Retina (tissue), 1 donor: ENCODE measurements around the gene LINGO4.
"Not testable (repeated sequence)": the region's sequence is repeated elsewhere in the genome, so short reads cannot be mapped to it uniquely, and the experiment has no call there.

ENCODE experiments used
- DNase-seq: peaks from one replicate; pipeline ENCODE4 v3.0.0-alpha.2; 2016

The LINGO4 gene

GRCh38 chr1:151813271-151813977 is 8.2 kb upstream of the LINGO4 start:
- DNase-seq: no peak

GRCh38 chr1:151811181-151811580 is 6.0 kb upstream of the LINGO4 start:
- no peak for DNase-seq

- no peak for DNase-seq
These were observed 4.9 kb upstream of the LINGO4 start for GRCh38 chr1:151809985-151810556.

- no peak for DNase-seq
These were observed 4.2 kb upstream of the LINGO4 start for GRCh38 chr1:151809290-151809984.

- DNase-seq: no peak
These were observed 2.5 kb upstream of the LINGO4 start for GRCh38 chr1:151807766-151808165.

- no peak for DNase-seq
These were observed 1.9 kb upstream of the LINGO4 start for GRCh38 chr1:151807131-151807530.

- DNase-seq: no peak
These were observed 951 bp upstream of the LINGO4 start for GRCh38 chr1:151806170-151806569.

GRCh38 chr1:151803915-151804314 is 1.3 kb downstream of the LINGO4 start:
- no peak for DNase-seq

- DNase-seq: no peak
These were observed 2.1 kb downstream of the LINGO4 start for GRCh38 chr1:151803164-151803563.

- DNase-seq: no peak
These were observed 2.8 kb downstream of the LINGO4 start for GRCh38 chr1:151802372-151802771.

- DNase-seq: no peak
These were observed 3.4 kb downstream of the LINGO4 start for GRCh38 chr1:151801846-151802245.

GRCh38 chr1:151801310-151801820 is 3.9 kb downstream of the LINGO4 start:
- DNase-seq: no peak

GRCh38 chr1:151800830-151801229 is 4.4 kb downstream of the LINGO4 start:
- DNase-seq: no peak

- DNase-seq: no peak
These were observed 5.8 kb downstream of the LINGO4 start for GRCh38 chr1:151799179-151800022.

GRCh38 chr1:151798571-151798970 is 6.6 kb downstream of the LINGO4 start:
- no peak for DNase-seq

- DNase-seq: no peak
These were observed 14.1 kb downstream of the LINGO4 start for GRCh38 chr1:151790940-151791651.

GRCh38 chr1:151790071-151790939 is 14.9 kb downstream of the LINGO4 start, which contains the start of gene TDRKH:
Gene TDRKH (minus strand): TSS chr1:151790500. CDS start chr1:151783022, 7,478 bp downstream.
- DNase-seq: peak; percentile 98

- no peak for DNase-seq
These were observed 17.5 kb downstream of the LINGO4 start for GRCh38 chr1:151787689-151788088.

- DNase-seq: no peak
These were observed 21.4 kb downstream of the LINGO4 start for GRCh38 chr1:151783796-151784195.

- DNase-seq: no peak
These were observed 22.5 kb downstream of the LINGO4 start for GRCh38 chr1:151782741-151783140.

- DNase-seq: not testable (repeated sequence)
These were observed 23.2 kb downstream of the LINGO4 start for GRCh38 chr1:151782026-151782425.
